Thyroid gland (tissue), 4 donors: ENCODE results near the gene PPP1R36. TPM values are rescaled to one million over a fixed set of nuclear protein-coding genes. Genes with fewer than 3 reads are reported as not detected.
"Not testable (repeated sequence)": the region's sequence is repeated elsewhere in the genome, so short reads cannot be mapped to it uniquely, and the experiment has no call there.

Experiments
- DNase-seq, 2 donors: peaks; one replicate each; pipeline ENCODE4 v3.0.0-alpha.2; 2019
- H3K27ac ChIP-seq, 3 donors: fragments of 200-600 bp; sonication (generic); 1 replicate in 2 of 3; 2 replicates in 1 of 3; pipeline ENCODE4 v1.5.1; 2016 to 2019; ENCODE audit warnings: mild to moderate bottlenecking in 1 of 3, moderate library complexity in 1 of 3
- H3K27me3 ChIP-seq: fragments of 200-600 bp; sonication (generic); one replicate; pipeline ENCODE4 v1.5.1; 2019
- H3K36me3 ChIP-seq, 2 donors: fragments of 200-600 bp; sonication (generic); one replicate each; pipeline ENCODE4 v1.5.1; 2016 to 2019
- H3K4me1 ChIP-seq, 2 donors: fragments of 200-600 bp; sonication (generic); one replicate each; pipeline ENCODE4 v1.5.1; 2017 to 2019
- H3K4me3 ChIP-seq, 3 donors: fragments of 200-600 bp; sonication (generic); replicated peaks in 1 of 3; 1 replicate in 2 of 3; 2 replicates in 1 of 3; pipeline ENCODE4 v1.5.1; 2016; ENCODE audit warnings: mild to moderate bottlenecking in 1 of 3
- H3K9me3 ChIP-seq: fragments of 200-600 bp; sonication (generic); one replicate; pipeline ENCODE4 v1.5.1; 2017
- POLR2A ChIP-seq, 2 donors: fragments of 450-650 bp; IDR thresholded peaks; one replicate each; pipeline ENCODE4 v1.6.1; 2017; ENCODE audit warnings: antibody characterized with exemption in 2 of 2, mild to moderate bottlenecking in 2 of 2, moderate library complexity in 1 of 2
- WGBS, 2 donors: methylation state at CpG; one replicate each; pipeline ENCODE4 v1.1.5; 2017; 5-methylcytosine and 5-hydroxymethylcytosine counted together
- intact Hi-C: fragments of 100-400 bp; cut with DNase I; formaldehyde crosslinking; loops from one replicate; pipeline ENCODE4 v1.15.1; 2023
- total RNA-seq, 4 donors: library from RNA; depleted of rRNA; stranded (reverse); fragments of >200 nt; gene quantifications; one replicate each; pipeline ENCODE4 v1.2.3, GENCODE V29; 2016
- TF ChIP-seq, protein P1 (sequence below), 6 experiments: fragments of 200-600 bp in 3 of 6; fragments of 450-650 bp in 3 of 6; sonication (generic) in 3 of 6; IDR thresholded peaks; one replicate each; pipeline ENCODE4 v1.5.1; 2016 to 2019; ENCODE audit warnings: antibody characterized with exemption in 6 of 6, mild to moderate bottlenecking in 2 of 6, inconsistent platforms in 1 of 6, moderate library complexity in 1 of 6

Gene PPP1R36
- total RNA-seq, 4 donors from 2014 or later: 0.54 to 0.67 (median 0.63) TPM; not detected in 1

DNA sequence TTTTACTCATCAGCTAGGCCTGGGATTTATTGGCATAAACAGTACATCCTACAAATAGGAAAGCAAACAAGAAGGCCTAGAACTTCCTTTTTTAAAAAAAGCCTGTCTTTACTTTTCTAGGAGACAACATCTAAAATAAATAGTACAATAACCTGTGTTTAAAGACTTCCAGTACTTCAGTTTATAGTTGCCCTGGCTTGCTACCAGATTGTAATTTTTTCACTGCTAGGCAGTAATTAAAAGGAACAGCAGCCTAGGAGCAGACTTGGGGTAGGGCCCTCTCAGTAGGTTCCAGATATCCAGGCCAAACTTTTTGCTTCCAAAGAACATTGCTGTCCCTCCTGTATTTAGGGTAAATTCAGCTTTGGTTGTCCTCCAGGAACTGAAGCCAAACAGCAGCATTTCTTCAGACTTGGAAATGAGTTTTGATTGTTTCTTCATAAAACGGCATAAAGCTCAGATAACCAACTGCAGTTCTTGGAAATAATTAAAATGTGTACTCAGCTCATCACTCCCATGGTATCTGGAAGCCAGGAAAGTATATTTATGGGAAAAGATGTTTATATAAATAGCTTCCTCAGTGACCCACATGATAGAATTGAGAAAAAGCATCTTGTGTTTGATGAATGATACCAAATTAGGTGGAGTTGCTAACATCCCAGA is 61.7 kb downstream of the PPP1R36 start:
- Histone ChIP-seq H3K36me3 (no peaks in the 10 kb centered on the region), H3K4me3 (no peak overlapping the region), H3K9me3 (no peaks in the 10 kb centered on the region), H3K27me3 (no peaks in the 10 kb centered on the region), H3K4me1 (peaks cover 0 to 12% of the 10 kb centered on the region in 2 donors), H3K27ac (no peak overlapping the region)
- no peak for DNase-seq
- WGBS, 2 donors: 67 to 74% methylated on average over 1 of the region's 1 CpG
- TF ChIP-seq, protein P1, sequence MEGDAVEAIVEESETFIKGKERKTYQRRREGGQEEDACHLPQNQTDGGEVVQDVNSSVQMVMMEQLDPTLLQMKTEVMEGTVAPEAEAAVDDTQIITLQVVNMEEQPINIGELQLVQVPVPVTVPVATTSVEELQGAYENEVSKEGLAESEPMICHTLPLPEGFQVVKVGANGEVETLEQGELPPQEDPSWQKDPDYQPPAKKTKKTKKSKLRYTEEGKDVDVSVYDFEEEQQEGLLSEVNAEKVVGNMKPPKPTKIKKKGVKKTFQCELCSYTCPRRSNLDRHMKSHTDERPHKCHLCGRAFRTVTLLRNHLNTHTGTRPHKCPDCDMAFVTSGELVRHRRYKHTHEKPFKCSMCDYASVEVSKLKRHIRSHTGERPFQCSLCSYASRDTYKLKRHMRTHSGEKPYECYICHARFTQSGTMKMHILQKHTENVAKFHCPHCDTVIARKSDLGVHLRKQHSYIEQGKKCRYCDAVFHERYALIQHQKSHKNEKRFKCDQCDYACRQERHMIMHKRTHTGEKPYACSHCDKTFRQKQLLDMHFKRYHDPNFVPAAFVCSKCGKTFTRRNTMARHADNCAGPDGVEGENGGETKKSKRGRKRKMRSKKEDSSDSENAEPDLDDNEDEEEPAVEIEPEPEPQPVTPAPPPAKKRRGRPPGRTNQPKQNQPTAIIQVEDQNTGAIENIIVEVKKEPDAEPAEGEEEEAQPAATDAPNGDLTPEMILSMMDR (IDR thresholded peaks at IDR 0.05): no peak
- TF ChIP-seq POLR2A (IDR thresholded peaks at IDR 0.05): no peak
- intact Hi-C loops: no loop called here

DNA sequence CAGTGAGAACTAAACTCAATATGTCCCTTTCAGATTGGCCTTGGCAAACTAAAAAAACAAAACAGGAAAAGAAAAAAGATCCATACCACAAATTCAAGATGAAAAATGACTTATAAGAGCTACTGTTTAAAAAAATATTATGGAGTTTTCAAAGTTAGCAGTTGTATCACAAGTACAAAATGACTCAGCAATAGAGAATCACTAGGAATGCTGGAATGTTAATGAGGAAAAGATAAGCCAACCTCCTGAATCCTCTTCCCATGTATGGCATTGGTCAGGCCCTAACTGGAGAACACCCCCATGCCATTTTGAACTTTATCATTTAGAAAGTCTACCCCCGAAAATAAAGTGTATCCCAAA is 62.2 kb downstream of the PPP1R36 start:
- Histone ChIP-seq H3K27ac (no peak overlapping the region), H3K27me3 (no peaks in the 10 kb centered on the region), H3K36me3 (no peaks in the 10 kb centered on the region), H3K4me1 (peaks cover 0 to 12% of the 10 kb centered on the region in 2 donors), H3K4me3 (no peak overlapping the region), H3K9me3 (no peaks in the 10 kb centered on the region)
- 89 to 92% methylated on average over 1 of the region's 1 CpG for WGBS, 2 donors
- DNase-seq: no peak
- TF ChIP-seq POLR2A (IDR thresholded peaks at IDR 0.05): no peak
- TF ChIP-seq, protein P1 (IDR thresholded peaks at IDR 0.05): no peak
- intact Hi-C loops: no loop called here

- WGBS, 2 donors: 80 to 92% methylated on average over 2 of the region's 2 CpGs
These were observed 63.4 kb downstream of the PPP1R36 start for GRCh38 chr14:64612971-64613666.

DNA sequence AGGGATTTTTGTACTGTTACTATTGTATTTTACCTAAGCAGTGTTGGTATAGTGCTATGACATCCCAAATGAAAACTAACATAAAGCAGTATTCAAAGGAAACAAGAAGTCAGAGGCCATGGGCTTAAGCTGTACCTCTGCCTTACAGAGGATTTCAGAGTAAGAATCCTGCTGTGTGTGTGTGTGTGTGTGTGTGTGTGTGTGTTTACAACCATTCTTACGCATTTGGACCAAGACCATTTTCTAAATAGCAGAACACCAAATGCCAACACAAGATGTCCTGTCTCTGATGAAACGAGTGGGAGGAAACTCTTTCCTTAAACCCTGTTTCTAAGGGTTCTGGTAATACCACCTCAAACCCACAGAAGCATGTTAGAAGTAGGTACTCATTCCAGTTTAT is 64.4 kb downstream of the PPP1R36 start:
- Histone ChIP-seq H3K9me3 (no peaks in the 10 kb centered on the region), H3K4me1 (peaks cover 0 to 12% of the 10 kb centered on the region in 2 donors), H3K27ac (no peak overlapping the region), H3K4me3 (no peak overlapping the region), H3K27me3 (no peaks in the 10 kb centered on the region), H3K36me3 (no peaks in the 10 kb centered on the region)
- WGBS, 2 donors: 76 to 87% methylated on average over 2 of the region's 2 CpGs
- intact Hi-C loops: no loop called here
- DNase-seq: no peak
- TF ChIP-seq POLR2A (IDR thresholded peaks at IDR 0.05): no peak
- TF ChIP-seq, protein P1 (IDR thresholded peaks at IDR 0.05): no peak

More at GRCh38 chr14:64612971-64613666, 63.4 kb downstream of the PPP1R36 start:
- Histone ChIP-seq H3K9me3 (no peaks in the 10 kb centered on the region), H3K4me1 (peaks cover 0 to 12% of the 10 kb centered on the region in 2 donors), H3K27me3 (no peaks in the 10 kb centered on the region), H3K36me3 (no peaks in the 10 kb centered on the region), H3K4me3 (no peak overlapping the region), H3K27ac (no peak overlapping the region)
- no peak for DNase-seq
- intact Hi-C loops: no loop called here
- no peak for TF ChIP-seq POLR2A (IDR thresholded peaks at IDR 0.05)
- TF ChIP-seq, protein P1 (IDR thresholded peaks at IDR 0.05): no peak

DNA sequence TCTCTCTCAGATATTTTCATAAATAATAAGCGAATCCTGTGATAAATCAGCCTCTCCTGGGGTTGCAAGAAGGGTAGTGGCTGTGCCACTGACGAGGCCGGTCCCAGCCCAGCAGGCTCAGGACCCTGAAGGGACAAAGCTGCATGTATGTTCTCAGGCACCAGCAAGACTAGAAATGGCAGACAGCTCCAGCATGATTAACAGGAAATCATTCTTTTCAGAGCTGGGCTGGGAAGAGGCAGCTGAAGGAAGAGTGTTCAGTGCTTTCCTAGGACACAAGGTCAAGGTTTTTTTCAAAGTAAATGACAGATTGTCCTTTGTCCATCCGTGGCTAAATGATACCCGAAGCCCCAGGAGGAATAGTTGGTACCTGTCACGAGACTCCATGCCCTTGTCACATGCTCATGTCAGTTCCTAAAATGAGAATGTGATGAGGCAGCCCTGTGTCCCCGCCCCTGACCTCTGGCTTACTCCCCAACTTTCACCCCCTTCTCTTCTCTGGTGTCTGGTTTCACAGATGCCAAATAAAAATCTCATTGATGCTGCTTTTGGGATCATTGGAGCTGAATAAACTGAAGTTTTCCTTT is 65.1 kb downstream of the PPP1R36 start:
- Histone ChIP-seq H3K9me3 (no peaks in the 10 kb centered on the region), H3K27me3 (no peaks in the 10 kb centered on the region), H3K4me3 (no peak overlapping the region), H3K27ac (no peak overlapping the region), H3K4me1 (peaks cover 0 to 12% of the 10 kb centered on the region in 2 donors), H3K36me3 (no peaks in the 10 kb centered on the region)
- no peak for DNase-seq
- no peak for TF ChIP-seq POLR2A (IDR thresholded peaks at IDR 0.05)
- TF ChIP-seq, protein P1 (IDR thresholded peaks at IDR 0.05): no peak
- intact Hi-C loops: no loop called here
- WGBS, 2 donors: 72 to 75% methylated on average over 7 of the region's 7 CpGs

GRCh38 chr14:64617872-64618408 is 68.2 kb downstream of the PPP1R36 start:
- H3K4me3 ChIP-seq, H3K36me3 ChIP-seq, H3K27ac ChIP-seq, intact Hi-C loops, DNase-seq, H3K27me3 ChIP-seq, H3K9me3 ChIP-seq, H3K4me1 ChIP-seq: not testable (repeated sequence)
- WGBS, 2 donors: 90 to 91% methylated on average over 8 of the region's 8 CpGs
